Measurements from ENCODE around the gene THOC6. TPM values are rescaled to one million over a fixed set of nuclear protein-coding genes. Genes with fewer than 3 reads are reported as not detected.

Gene THOC6
- total and polyA plus RNA-seq, 9 of the 15 experiments (the other 6 are each of a cell fraction or from before 2014, with no cell fraction given) = 2.5 to 65.4 (median 42.3) TPM

GRCh38 chr16:3020604-3021448 is 3.0 kb upstream of the THOC6 start (continued):
- TF ChIP-seq, protein P1, sequence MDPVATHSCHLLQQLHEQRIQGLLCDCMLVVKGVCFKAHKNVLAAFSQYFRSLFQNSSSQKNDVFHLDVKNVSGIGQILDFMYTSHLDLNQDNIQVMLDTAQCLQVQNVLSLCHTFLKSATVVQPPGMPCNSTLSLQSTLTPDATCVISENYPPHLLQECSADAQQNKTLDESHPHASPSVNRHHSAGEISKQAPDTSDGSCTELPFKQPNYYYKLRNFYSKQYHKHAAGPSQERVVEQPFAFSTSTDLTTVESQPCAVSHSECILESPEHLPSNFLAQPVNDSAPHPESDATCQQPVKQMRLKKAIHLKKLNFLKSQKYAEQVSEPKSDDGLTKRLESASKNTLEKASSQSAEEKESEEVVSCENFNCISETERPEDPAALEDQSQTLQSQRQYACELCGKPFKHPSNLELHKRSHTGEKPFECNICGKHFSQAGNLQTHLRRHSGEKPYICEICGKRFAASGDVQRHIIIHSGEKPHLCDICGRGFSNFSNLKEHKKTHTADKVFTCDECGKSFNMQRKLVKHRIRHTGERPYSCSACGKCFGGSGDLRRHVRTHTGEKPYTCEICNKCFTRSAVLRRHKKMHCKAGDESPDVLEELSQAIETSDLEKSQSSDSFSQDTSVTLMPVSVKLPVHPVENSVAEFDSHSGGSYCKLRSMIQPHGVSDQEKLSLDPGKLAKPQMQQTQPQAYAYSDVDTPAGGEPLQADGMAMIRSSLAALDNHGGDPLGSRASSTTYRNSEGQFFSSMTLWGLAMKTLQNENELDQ (CRISPR knock-in tag; IDR thresholded peaks at IDR 0.05; ENCODE audit: borderline replicate concordance) = no peak
- TF ChIP-seq KHSRP (IDR thresholded peaks at IDR 0.05) (no peak), ZNF398 (CRISPR knock-in tag; IDR thresholded peaks at IDR 0.05) (no peak), ARID1B (IDR thresholded peaks at IDR 0.05) (peak; percentile 69; the same call in 1 of the 2 replicates), ATF6 (CRISPR knock-in tag; IDR thresholded peaks at IDR 0.05) (peak; percentile 84; the same call in 1 of the 2 replicates), CTCF (IDR thresholded peaks at IDR 0.05 in 2 of 3, conservative IDR thresholded peaks at IDR 0.05 in 1 of 3; ENCODE audit: insufficient read depth in 2 of 3, low read depth in 1 of 3, low read length in 3 of 3) (no peak; a peak in 1 of 6 replicates), XRCC5 (IDR thresholded peaks at IDR 0.05; ENCODE audit: low read depth, low read length) (no peak), ZNF140 (CRISPR knock-in tag; IDR thresholded peaks at IDR 0.05) (no peak), ZNF124 (CRISPR knock-in tag; IDR thresholded peaks at IDR 0.05) (no peak), MCM5 (IDR thresholded peaks at IDR 0.05; ENCODE audit: low read depth) (no peak), NFRKB (IDR thresholded peaks at IDR 0.05; ENCODE audit: low read depth) (no peak), TAL1 (IDR thresholded peaks at IDR 0.05) (no peak), ELF2 (CRISPR knock-in tag; IDR thresholded peaks at IDR 0.05) (no peak)
- TF ChIP-seq, protein P2, sequence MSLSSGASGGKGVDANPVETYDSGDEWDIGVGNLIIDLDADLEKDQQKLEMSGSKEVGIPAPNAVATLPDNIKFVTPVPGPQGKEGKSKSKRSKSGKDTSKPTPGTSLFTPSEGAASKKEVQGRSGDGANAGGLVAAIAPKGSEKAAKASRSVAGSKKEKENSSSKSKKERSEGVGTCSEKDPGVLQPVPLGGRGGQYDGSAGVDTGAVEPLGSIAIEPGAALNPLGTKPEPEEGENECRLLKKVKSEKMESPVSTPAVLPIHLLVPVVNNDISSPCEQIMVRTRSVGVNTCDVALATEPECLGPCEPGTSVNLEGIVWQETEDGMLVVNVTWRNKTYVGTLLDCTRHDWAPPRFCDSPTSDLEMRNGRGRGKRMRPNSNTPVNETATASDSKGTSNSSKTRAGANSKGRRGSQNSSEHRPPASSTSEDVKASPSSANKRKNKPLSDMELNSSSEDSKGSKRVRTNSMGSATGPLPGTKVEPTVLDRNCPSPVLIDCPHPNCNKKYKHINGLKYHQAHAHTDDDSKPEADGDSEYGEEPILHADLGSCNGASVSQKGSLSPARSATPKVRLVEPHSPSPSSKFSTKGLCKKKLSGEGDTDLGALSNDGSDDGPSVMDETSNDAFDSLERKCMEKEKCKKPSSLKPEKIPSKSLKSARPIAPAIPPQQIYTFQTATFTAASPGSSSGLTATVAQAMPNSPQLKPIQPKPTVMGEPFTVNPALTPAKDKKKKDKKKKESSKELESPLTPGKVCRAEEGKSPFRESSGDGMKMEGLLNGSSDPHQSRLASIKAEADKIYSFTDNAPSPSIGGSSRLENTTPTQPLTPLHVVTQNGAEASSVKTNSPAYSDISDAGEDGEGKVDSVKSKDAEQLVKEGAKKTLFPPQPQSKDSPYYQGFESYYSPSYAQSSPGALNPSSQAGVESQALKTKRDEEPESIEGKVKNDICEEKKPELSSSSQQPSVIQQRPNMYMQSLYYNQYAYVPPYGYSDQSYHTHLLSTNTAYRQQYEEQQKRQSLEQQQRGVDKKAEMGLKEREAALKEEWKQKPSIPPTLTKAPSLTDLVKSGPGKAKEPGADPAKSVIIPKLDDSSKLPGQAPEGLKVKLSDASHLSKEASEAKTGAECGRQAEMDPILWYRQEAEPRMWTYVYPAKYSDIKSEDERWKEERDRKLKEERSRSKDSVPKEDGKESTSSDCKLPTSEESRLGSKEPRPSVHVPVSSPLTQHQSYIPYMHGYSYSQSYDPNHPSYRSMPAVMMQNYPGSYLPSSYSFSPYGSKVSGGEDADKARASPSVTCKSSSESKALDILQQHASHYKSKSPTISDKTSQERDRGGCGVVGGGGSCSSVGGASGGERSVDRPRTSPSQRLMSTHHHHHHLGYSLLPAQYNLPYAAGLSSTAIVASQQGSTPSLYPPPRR (CRISPR knock-in tag; IDR thresholded peaks at IDR 0.05; ENCODE audit: borderline replicate concordance) = 0 out of 2 replicates have a peak, but pooled peaks have one; percentile 49

Data from K562 (cell line).